K562 (cell line): ENCODE measurements around the gene DPF1. TPM values are rescaled to one million over a fixed set of nuclear protein-coding genes. Genes with fewer than 3 reads are reported as not detected.
A peak's percentile ranks its signal among the peaks of the same experiment; 100 is the strongest.

ENCODE experiments used
- ARNT ChIP-seq, 2 experiments: fragments of 450-650 bp; IDR thresholded peaks; 2 replicates each; pipeline ENCODE4 v1.6.1; 2016; ENCODE audit warnings: mild to moderate bottlenecking in 1 of 2
- ASH1L ChIP-seq: fragments of 450-650 bp; IDR thresholded peaks from 2 replicates; pipeline ENCODE4 v1.6.1; 2018; ENCODE audit warnings: borderline replicate concordance, mild to moderate bottlenecking, low read depth; ENCODE audit not compliant: partially characterized antibody
- BCLAF1 ChIP-seq, 2 experiments: fragments of 450-650 bp in 1 of 2; IDR thresholded peaks; 2 replicates each; pipeline ENCODE4 v1.6.1; 2011 to 2017; ENCODE audit warnings: low read depth in 2 of 2, antibody characterized with exemption in 1 of 2, borderline replicate concordance in 1 of 2, low read length in 1 of 2, mild to moderate bottlenecking in 1 of 2, mixed read lengths in 1 of 2; ENCODE audit not compliant: control insufficient read depth in 1 of 2
- CHAMP1 ChIP-seq: fragments of 450-650 bp; IDR thresholded peaks from 2 replicates; pipeline ENCODE4 v1.6.1; 2016; ENCODE audit warnings: mild to moderate bottlenecking
- COPS2 ChIP-seq: fragments of 450-650 bp; conservative IDR thresholded peaks from 2 replicates; pipeline ENCODE4 v1.6.1; 2016; ENCODE audit warnings: mild to moderate bottlenecking, moderate library complexity
- DMBX1 ChIP-seq: fragments of 250-450 bp; sonication (Bioruptor Pico); IDR thresholded peaks from 2 replicates; pipeline ENCODE4 v1.8.0; 2022; ENCODE audit warnings: inconsistent platforms, mild to moderate bottlenecking, moderate library complexity, borderline replicate concordance
- DPF2 ChIP-seq: fragments of 450-650 bp; IDR thresholded peaks from 2 replicates; pipeline ENCODE4 v1.6.1; 2016
- ESRRA ChIP-seq: fragments of 450-650 bp; IDR thresholded peaks from 2 replicates; pipeline ENCODE4 v1.6.1; 2014; ENCODE audit warnings: low read depth, mild to moderate bottlenecking, moderate library complexity, borderline replicate concordance
- HMBOX1 ChIP-seq: sonication (generic); IDR thresholded peaks from 2 replicates; pipeline ENCODE4 v1.6.1; 2016
- HNRNPLL ChIP-seq: fragments of 200-400 bp; formaldehyde crosslinking; IDR thresholded peaks from 2 replicates; pipeline ENCODE4 v1.6.1; 2017; ENCODE audit warnings: low read length, low read depth, mild to moderate bottlenecking; ENCODE audit not compliant: poor library complexity, severe bottlenecking
- L3MBTL2 ChIP-seq: fragments of 450-650 bp; IDR thresholded peaks from 2 replicates; pipeline ENCODE4 v1.6.1; 2016; ENCODE audit warnings: mild to moderate bottlenecking, moderate library complexity
- MCM7 ChIP-seq, 2 experiments: fragments of 450-650 bp; IDR thresholded peaks; 2 replicates each; pipeline ENCODE4 v1.6.1; 2016 to 2018
- NELFE ChIP-seq: IDR thresholded peaks from 2 replicates; pipeline ENCODE4 v1.6.1; 2011; ENCODE audit warnings: mild to moderate bottlenecking; ENCODE audit not compliant: insufficient read depth, insufficient read length
- NFIC ChIP-seq: fragments of 450-650 bp; IDR thresholded peaks from 2 replicates; pipeline ENCODE4 v1.6.1; 2017; ENCODE audit warnings: mild to moderate bottlenecking, inconsistent platforms
- RNF219 ChIP-seq: fragments of 250-450 bp; sonication (Bioruptor Pico); IDR thresholded peaks from 2 replicates; pipeline ENCODE4 v1.5.0; 2022; ENCODE audit warnings: mild to moderate bottlenecking
- SMAD3 ChIP-seq: fragments of 450-650 bp; formaldehyde crosslinking; conservative IDR thresholded peaks from 2 replicates; pipeline ENCODE4 v1.4.0; 2020; ENCODE audit warnings: mild to moderate bottlenecking
- TAF1 ChIP-seq: IDR thresholded peaks from 2 replicates; pipeline ENCODE4 v1.6.1; 2011; ENCODE audit warnings: mild to moderate bottlenecking, low read length, moderate library complexity; ENCODE audit not compliant: insufficient read depth, control insufficient read depth, severe bottlenecking; ENCODE audit errors: extremely low read depth
- ZNF253 ChIP-seq: fragments of 250-450 bp; sonication (Bioruptor Pico); conservative IDR thresholded peaks from 2 replicates; pipeline ENCODE4 v1.6.1; 2021; ENCODE audit warnings: mild to moderate bottlenecking
- ZNF644 ChIP-seq: fragments of 200-800 bp; sonication (Bioruptor generic); IDR thresholded peaks from 2 replicates; pipeline ENCODE4 v1.6.1; 2016; ENCODE audit warnings: low read depth, missing genetic modification characterization, missing compliant biosample characterization
- polyA plus RNA-seq, 8 experiments: library from polyadenylated mRNA; depleted of rRNA in 4 of 8; stranded (reverse) in 5 of 8; unstranded in 3 of 8; fragments of >200 nt; fragmentation: Nextera tagmentation in 2 of 8; fragmentation: Illumina TruSeq in 1 of 8; extraction: Ambion mirVana in 2 of 8; extraction: Trizol in 1 of 8; gene quantifications; 2 replicates each; pipeline versions ENCODE4 v1.2.1 to v1.2.3, GENCODE V29; 2011 to 2014; ENCODE audit warnings: inconsistent platforms in 1 of 8, missing spikeins in 1 of 8
- total RNA-seq, 7 experiments: library from RNA; depleted of rRNA in 6 of 7; stranded (reverse); fragments of >200 nt in 6 of 7; fragmentation: Illumina TruSeq in 2 of 7; extraction: Trizol in 2 of 7; gene quantifications; 2 replicates each; pipeline versions ENCODE4 v1.2.1 to v1.2.3, GENCODE V29; 2011 to 2021; ENCODE audit warnings: low replicate concordance in 1 of 7

DPF1 gene
- total and polyA plus RNA-seq, 9 of the 15 experiments (the other 6 are each of a cell fraction or from before 2014, with no cell fraction given) = 0.10 to 5.7 (median 3.1) TPM

GRCh38 chr19:38270587-38271167 lies 46.7 kb upstream of the DPF1 start (continued):
- TF ChIP-seq RNF219 (CRISPR knock-in tag) (no peak), DPF2 (peak; percentile 8), DMBX1 (CRISPR knock-in tag) (peak; percentile 66; the same call in 1 of the 2 replicates), HNRNPLL (no peak), ESRRA (no peak), COPS2 (no peak), SMAD3 (no peak), ASH1L (no peak), ARNT (IDR thresholded peaks at IDR 0.05) (no peak), CHAMP1 (no peak), L3MBTL2 (peak; percentile 52; the same call in 1 of the 2 replicates), HMBOX1 (peak; percentile 34; the same call in 1 of the 2 replicates), NFIC (peak; percentile 66), TAF1 (peak; percentile 44), ZNF253 (CRISPR knock-in tag) (no peak), ZNF644 (tag) (no peak), MCM7 (IDR thresholded peaks at IDR 0.05) (no peak), NELFE (no peak), BCLAF1 (IDR thresholded peaks at IDR 0.05; ENCODE audit: borderline replicate concordance in 1 of 2, control insufficient read depth in 1 of 2, low read depth in 2 of 2, low read length in 1 of 2) (0 out of 4 replicates have a peak, but pooled peaks of 1 of the 2 experiments have one; percentile 54)
